Measurements from ENCODE around the gene PTPRD. TPM values are rescaled to one million over a fixed set of nuclear protein-coding genes. Genes with fewer than 3 reads are reported as not detected.
"Not testable (repeated sequence)": the region's sequence is repeated elsewhere in the genome, so short reads cannot be mapped to it uniquely, and the experiment has no call there.

Gene PTPRD
- total RNA-seq, 1 experiment from 2014 or later: 70.1 TPM

GRCh38 chr9:9326749-9327148 lies 1286.1 kb downstream of the PTPRD start:
- TF ChIP-seq, protein P1, sequence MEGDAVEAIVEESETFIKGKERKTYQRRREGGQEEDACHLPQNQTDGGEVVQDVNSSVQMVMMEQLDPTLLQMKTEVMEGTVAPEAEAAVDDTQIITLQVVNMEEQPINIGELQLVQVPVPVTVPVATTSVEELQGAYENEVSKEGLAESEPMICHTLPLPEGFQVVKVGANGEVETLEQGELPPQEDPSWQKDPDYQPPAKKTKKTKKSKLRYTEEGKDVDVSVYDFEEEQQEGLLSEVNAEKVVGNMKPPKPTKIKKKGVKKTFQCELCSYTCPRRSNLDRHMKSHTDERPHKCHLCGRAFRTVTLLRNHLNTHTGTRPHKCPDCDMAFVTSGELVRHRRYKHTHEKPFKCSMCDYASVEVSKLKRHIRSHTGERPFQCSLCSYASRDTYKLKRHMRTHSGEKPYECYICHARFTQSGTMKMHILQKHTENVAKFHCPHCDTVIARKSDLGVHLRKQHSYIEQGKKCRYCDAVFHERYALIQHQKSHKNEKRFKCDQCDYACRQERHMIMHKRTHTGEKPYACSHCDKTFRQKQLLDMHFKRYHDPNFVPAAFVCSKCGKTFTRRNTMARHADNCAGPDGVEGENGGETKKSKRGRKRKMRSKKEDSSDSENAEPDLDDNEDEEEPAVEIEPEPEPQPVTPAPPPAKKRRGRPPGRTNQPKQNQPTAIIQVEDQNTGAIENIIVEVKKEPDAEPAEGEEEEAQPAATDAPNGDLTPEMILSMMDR (IDR thresholded peaks at IDR 0.05; ENCODE audit: insufficient read depth in 1 of 2, low read depth in 1 of 2, low read length in 1 of 2, severe bottlenecking in 1 of 2, unreplicated experiment in 1 of 2): no peak
- Mint-ChIP-seq H3K36me3 (ENCODE audit: insufficient read depth, unreplicated experiment) (no peaks in the 10 kb centered on the region), H3K4me1 (ENCODE audit: low read depth, unreplicated experiment) (no peaks in the 10 kb centered on the region), H3K27me3 (ENCODE audit: insufficient read depth, unreplicated experiment) (no peaks in the 10 kb centered on the region), H3K27ac (ENCODE audit: unreplicated experiment) (no peak overlapping the region), H3K4me3 (ENCODE audit: unreplicated experiment) (no peak overlapping the region), H3K9me3 (ENCODE audit: unreplicated experiment) (no peaks in the 10 kb centered on the region)
- no peak for DNase-seq
- Histone ChIP-seq H3K4me3 (ENCODE audit: low read depth, low read length) (no peak overlapping the region), H3K36me3 (ENCODE audit: control insufficient read depth, insufficient read depth, low read length) (no peaks in the 10 kb centered on the region), H3K27me3 (replicated peaks; ENCODE audit: control insufficient read depth, insufficient read depth, low read length) (no peaks in the 10 kb centered on the region), H3K9me3 (no peaks in the 10 kb centered on the region), H3K4me1 (no peaks in the 10 kb centered on the region)
- ChIA-PET CTCF (no interaction called here), POLR2A (no interaction called here)
- intact Hi-C loops (cut with micrococcal nuclease; ENCODE audit: unreplicated experiment): no loop called here
- BruUV-seq (replicated peaks): no TSS peak

DNA sequence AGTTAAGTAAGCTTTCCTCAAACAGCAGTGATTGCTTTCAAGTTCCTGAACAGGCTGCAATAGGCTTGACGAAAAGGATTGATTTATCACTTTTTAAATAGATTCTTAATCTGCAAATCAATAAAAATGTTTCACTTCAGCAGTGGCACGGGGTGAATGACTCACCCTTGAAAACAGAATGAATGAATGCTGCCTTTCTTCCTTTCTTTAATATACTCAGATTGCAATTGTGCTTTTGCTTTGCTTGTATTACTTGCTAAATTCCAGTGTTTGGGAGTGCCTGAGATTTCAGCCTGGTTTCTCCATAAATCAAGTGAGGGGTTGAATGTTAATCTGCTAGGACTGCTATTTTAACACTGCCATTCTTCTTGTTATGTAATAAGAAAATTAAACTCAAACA lies 1293.8 kb downstream of the PTPRD start:
- BruUV-seq (replicated peaks): no TSS peak
- TF ChIP-seq, protein P1 (IDR thresholded peaks at IDR 0.05; ENCODE audit: insufficient read depth in 1 of 2, low read depth in 1 of 2, low read length in 1 of 2, severe bottlenecking in 1 of 2, unreplicated experiment in 1 of 2): no peak
- CTCF ChIA-PET: no interaction called here
- no peaks in the 10 kb centered on the region for H3K4me1 Mint-ChIP-seq (ENCODE audit: low read depth, unreplicated experiment)
- no peak overlapping the region for H3K4me3 Mint-ChIP-seq (ENCODE audit: unreplicated experiment)
- no peak overlapping the region for H3K4me3 ChIP-seq (ENCODE audit: low read depth, low read length)
- H3K27me3 ChIP-seq (replicated peaks; ENCODE audit: control insufficient read depth, insufficient read depth, low read length): no peaks in the 10 kb centered on the region
- no peaks in the 10 kb centered on the region for H3K9me3 ChIP-seq
- H3K36me3 ChIP-seq (ENCODE audit: control insufficient read depth, insufficient read depth, low read length): no peaks in the 10 kb centered on the region
- H3K27me3 Mint-ChIP-seq (ENCODE audit: insufficient read depth, unreplicated experiment): peaks cover 5% of the 10 kb centered on the region
- H3K27ac Mint-ChIP-seq (ENCODE audit: unreplicated experiment): no peak overlapping the region
- POLR2A ChIA-PET: no interaction called here
- no peaks in the 10 kb centered on the region for H3K4me1 ChIP-seq
- no peaks in the 10 kb centered on the region for H3K9me3 Mint-ChIP-seq (ENCODE audit: unreplicated experiment)
- intact Hi-C loops (cut with micrococcal nuclease; ENCODE audit: unreplicated experiment): no loop called here
- DNase-seq: no peak
- no peaks in the 10 kb centered on the region for H3K36me3 Mint-ChIP-seq (ENCODE audit: insufficient read depth, unreplicated experiment)

DNA sequence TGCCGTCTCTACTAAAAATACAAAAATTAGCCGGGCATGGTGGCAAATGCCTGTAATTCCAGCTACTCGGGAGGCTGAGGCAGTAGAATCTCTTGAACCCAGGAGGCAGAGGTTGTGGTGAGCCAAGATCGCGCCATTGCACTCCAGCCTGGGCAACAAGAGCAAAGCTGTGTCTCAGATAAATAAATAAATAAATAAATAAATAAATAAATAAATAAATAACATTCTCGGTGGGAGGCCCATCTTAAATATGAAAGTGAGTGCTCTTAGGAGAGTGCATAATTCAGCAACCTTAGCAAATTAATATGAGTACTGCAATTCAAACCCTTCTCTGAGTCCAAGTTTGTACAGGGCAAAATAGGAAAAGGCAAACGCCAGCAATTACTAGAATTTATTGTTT lies 1302.1 kb downstream of the PTPRD start:
- H3K4me3 ChIP-seq (ENCODE audit: low read depth, low read length); DNase-seq; H3K4me1 ChIP-seq; H3K36me3 ChIP-seq (ENCODE audit: control insufficient read depth, insufficient read depth, low read length); H3K27me3 ChIP-seq (replicated peaks; ENCODE audit: control insufficient read depth, insufficient read depth, low read length); intact Hi-C loops (cut with micrococcal nuclease; ENCODE audit: unreplicated experiment); CTCF ChIA-PET; H3K27ac Mint-ChIP-seq (ENCODE audit: unreplicated experiment); POLR2A ChIA-PET; H3K4me3 Mint-ChIP-seq (ENCODE audit: unreplicated experiment); BruUV-seq (replicated peaks); H3K9me3 Mint-ChIP-seq (ENCODE audit: unreplicated experiment); H3K9me3 ChIP-seq; H3K27me3 Mint-ChIP-seq (ENCODE audit: insufficient read depth, unreplicated experiment); H3K4me1 Mint-ChIP-seq (ENCODE audit: low read depth, unreplicated experiment); H3K36me3 Mint-ChIP-seq (ENCODE audit: insufficient read depth, unreplicated experiment): not testable (repeated sequence)

GRCh38 chr9:9305600-9305999 lies 1307.2 kb downstream of the PTPRD start:
- Mint-ChIP-seq H3K4me1 (ENCODE audit: low read depth, unreplicated experiment) (no peaks in the 10 kb centered on the region), H3K27me3 (ENCODE audit: insufficient read depth, unreplicated experiment) (no peaks in the 10 kb centered on the region), H3K9me3 (ENCODE audit: unreplicated experiment) (no peaks in the 10 kb centered on the region), H3K36me3 (ENCODE audit: insufficient read depth, unreplicated experiment) (no peaks in the 10 kb centered on the region), H3K27ac (ENCODE audit: unreplicated experiment) (no peak overlapping the region), H3K4me3 (ENCODE audit: unreplicated experiment) (no peak overlapping the region)
- H3K27me3 ChIP-seq (replicated peaks; ENCODE audit: control insufficient read depth, insufficient read depth, low read length): no peaks in the 10 kb centered on the region
- H3K4me1 ChIP-seq: no peaks in the 10 kb centered on the region
- BruUV-seq (replicated peaks): no TSS peak
- no peaks in the 10 kb centered on the region for H3K36me3 ChIP-seq (ENCODE audit: control insufficient read depth, insufficient read depth, low read length)
- intact Hi-C loops (cut with micrococcal nuclease; ENCODE audit: unreplicated experiment): no loop called here
- H3K4me3 ChIP-seq (ENCODE audit: low read depth, low read length): no peak overlapping the region
- CTCF ChIA-PET: no interaction called here
- POLR2A ChIA-PET: no interaction called here
- TF ChIP-seq, protein P1 (IDR thresholded peaks at IDR 0.05; ENCODE audit: insufficient read depth in 1 of 2, low read depth in 1 of 2, low read length in 1 of 2, severe bottlenecking in 1 of 2, unreplicated experiment in 1 of 2): no peak
- no peak for DNase-seq
- H3K9me3 ChIP-seq: no peaks in the 10 kb centered on the region
